ENCODE results near the gene EIF4G2.
"Not testable (repeated sequence)": the region's sequence is repeated elsewhere in the genome, so short reads cannot be mapped to it uniquely, and the experiment has no call there.

Gene EIF4G2

DNA sequence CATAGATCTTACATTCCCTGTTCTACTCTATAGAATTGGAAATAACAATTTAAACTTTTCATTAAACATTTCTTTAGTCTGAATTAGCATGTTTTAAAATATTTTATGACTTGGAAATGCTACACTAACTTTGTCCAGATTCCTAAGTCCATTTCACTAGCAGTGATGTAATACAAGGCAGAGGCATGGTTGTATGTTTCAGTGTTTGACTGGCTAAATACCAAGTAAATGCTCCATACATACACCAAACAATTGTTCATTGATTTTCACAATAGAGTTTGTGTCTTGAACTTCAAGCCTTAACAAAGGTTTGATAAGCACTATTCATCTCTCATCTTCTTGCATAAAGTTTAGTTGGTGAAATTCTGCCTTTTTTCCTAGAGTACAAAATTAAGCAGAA is 35.6 kb upstream of the EIF4G2 start:
- no peak overlapping the region for H3K27ac ChIP-seq (ENCODE audit: poor library complexity, severe bottlenecking)
- H3K4me1 ChIP-seq (ENCODE audit: insufficient read depth, poor library complexity, severe bottlenecking): peaks cover 4% of the 10 kb centered on the region
- H3K4me3 ChIP-seq (ENCODE audit: severe bottlenecking): no peak overlapping the region
- TF ChIP-seq, protein P1, sequence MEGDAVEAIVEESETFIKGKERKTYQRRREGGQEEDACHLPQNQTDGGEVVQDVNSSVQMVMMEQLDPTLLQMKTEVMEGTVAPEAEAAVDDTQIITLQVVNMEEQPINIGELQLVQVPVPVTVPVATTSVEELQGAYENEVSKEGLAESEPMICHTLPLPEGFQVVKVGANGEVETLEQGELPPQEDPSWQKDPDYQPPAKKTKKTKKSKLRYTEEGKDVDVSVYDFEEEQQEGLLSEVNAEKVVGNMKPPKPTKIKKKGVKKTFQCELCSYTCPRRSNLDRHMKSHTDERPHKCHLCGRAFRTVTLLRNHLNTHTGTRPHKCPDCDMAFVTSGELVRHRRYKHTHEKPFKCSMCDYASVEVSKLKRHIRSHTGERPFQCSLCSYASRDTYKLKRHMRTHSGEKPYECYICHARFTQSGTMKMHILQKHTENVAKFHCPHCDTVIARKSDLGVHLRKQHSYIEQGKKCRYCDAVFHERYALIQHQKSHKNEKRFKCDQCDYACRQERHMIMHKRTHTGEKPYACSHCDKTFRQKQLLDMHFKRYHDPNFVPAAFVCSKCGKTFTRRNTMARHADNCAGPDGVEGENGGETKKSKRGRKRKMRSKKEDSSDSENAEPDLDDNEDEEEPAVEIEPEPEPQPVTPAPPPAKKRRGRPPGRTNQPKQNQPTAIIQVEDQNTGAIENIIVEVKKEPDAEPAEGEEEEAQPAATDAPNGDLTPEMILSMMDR (IDR thresholded peaks at IDR 0.05; ENCODE audit: poor library complexity, severe bottlenecking): no peak
- H3K9me3 ChIP-seq (ENCODE audit: severe bottlenecking): no peaks in the 10 kb centered on the region
- ATAC-seq (ENCODE audit: low read depth) (no peak), DNase-seq (ENCODE audit: low spot score) (no peak)
- no peaks in the 10 kb centered on the region for H3K27me3 ChIP-seq (ENCODE audit: insufficient read depth, poor library complexity, severe bottlenecking)
- H3K36me3 ChIP-seq (ENCODE audit: low read depth): no peaks in the 10 kb centered on the region

DNA sequence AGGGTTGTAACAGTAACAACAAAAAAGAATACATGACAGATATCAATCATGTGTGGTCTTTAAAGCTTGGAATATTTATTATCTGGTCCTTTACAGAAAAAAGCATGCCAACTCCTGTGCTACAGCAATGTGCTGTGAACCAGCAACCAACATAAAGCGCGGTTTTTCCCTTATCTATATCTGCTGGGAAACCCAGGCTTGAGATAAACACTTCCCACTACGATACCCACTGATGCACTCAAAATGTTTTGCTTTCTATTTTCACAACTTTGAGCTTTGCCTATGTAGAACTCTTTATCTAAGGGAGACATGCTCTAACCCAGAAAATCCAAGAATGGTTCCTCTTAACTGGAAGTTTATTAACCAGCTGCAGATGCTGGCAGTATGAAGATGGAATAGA is 30.2 kb upstream of the EIF4G2 start:
- Histone ChIP-seq H3K27me3 (ENCODE audit: insufficient read depth, poor library complexity, severe bottlenecking) (no peaks in the 10 kb centered on the region), H3K27ac (ENCODE audit: poor library complexity, severe bottlenecking) (no peak overlapping the region), H3K4me1 (ENCODE audit: insufficient read depth, poor library complexity, severe bottlenecking) (peaks cover 4% of the 10 kb centered on the region), H3K4me3 (ENCODE audit: severe bottlenecking) (no peak overlapping the region), H3K9me3 (ENCODE audit: severe bottlenecking) (no peaks in the 10 kb centered on the region), H3K36me3 (ENCODE audit: low read depth) (no peaks in the 10 kb centered on the region)
- ATAC-seq (ENCODE audit: low read depth) (no peak), DNase-seq (ENCODE audit: low spot score) (no peak)
- TF ChIP-seq, protein P1 (IDR thresholded peaks at IDR 0.05; ENCODE audit: poor library complexity, severe bottlenecking): no peak

DNA sequence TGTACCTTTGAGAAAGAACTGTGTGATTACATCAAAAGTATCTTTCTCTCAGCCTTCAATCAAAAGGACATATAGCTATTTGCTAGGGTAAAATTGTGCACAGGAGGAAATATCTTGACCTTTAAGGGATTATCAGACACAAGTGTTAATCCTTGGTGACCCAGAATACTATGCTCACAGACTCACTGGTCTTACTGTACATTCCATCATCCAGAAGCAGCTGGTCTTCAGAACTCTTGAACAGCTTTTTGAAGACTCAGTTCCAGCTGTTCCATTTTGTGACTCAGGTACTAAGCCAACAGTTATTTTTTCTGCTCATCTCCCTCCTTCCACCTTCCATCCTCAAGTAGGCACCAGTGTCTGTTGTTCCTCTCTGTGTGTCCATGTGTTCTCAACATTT is 29.4 kb upstream of the EIF4G2 start:
- TF ChIP-seq, protein P1 (IDR thresholded peaks at IDR 0.05; ENCODE audit: poor library complexity, severe bottlenecking): no peak
- Histone ChIP-seq H3K4me3 (ENCODE audit: severe bottlenecking) (no peak overlapping the region), H3K36me3 (ENCODE audit: low read depth) (no peaks in the 10 kb centered on the region), H3K27ac (ENCODE audit: poor library complexity, severe bottlenecking) (no peak overlapping the region), H3K4me1 (ENCODE audit: insufficient read depth, poor library complexity, severe bottlenecking) (peaks cover 4% of the 10 kb centered on the region), H3K9me3 (ENCODE audit: severe bottlenecking) (no peaks in the 10 kb centered on the region), H3K27me3 (ENCODE audit: insufficient read depth, poor library complexity, severe bottlenecking) (no peaks in the 10 kb centered on the region)
- DNase-seq (ENCODE audit: low spot score) (no peak), ATAC-seq (ENCODE audit: low read depth) (no peak)

DNA sequence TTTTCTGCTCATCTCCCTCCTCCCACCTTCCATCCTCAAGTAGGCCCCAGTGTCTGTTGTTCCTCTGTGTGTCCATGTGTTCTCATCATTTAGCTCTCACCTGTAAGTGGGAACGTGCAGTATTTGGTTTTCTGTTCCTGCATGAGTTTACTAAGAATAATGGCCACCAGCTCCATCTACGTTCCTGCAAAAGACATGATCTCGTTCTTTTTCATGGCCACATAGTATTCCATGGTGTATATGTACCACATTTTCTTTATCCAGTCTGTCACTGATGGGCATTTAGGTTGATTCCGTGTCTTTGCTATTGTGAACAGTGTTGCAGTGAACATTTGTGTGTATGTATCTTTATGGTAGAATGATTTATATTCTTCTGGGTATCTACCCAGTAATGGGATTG is 28.2 kb upstream of the EIF4G2 start:
- not testable (repeated sequence) for H3K36me3 ChIP-seq (ENCODE audit: low read depth); H3K4me1 ChIP-seq (ENCODE audit: insufficient read depth, poor library complexity, severe bottlenecking); H3K27me3 ChIP-seq (ENCODE audit: insufficient read depth, poor library complexity, severe bottlenecking); H3K9me3 ChIP-seq (ENCODE audit: severe bottlenecking); H3K4me3 ChIP-seq (ENCODE audit: severe bottlenecking); DNase-seq (ENCODE audit: low spot score); ATAC-seq (ENCODE audit: low read depth); H3K27ac ChIP-seq (ENCODE audit: poor library complexity, severe bottlenecking)

DNA sequence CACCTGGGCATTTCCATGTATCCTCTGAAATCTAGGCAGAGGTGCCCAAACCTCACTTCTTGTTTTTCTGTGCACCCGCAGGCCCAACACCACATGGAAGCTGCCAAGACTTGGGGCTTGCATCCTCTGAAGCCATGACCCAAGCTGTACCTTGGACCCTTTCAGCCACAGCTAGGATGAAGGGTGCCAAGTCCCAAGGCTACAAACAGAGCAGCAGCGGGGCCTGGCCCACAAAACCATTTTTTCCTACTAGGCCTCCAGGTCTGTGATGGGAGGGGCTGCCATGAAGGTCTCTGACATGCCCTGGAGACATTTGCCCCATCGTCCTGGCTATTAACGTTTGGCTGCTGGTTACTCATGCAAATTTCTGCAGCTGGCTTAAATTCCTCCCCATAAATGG is 20.4 kb upstream of the EIF4G2 start:
- no peaks in the 10 kb centered on the region for H3K9me3 ChIP-seq (ENCODE audit: severe bottlenecking)
- ATAC-seq (ENCODE audit: low read depth) (no peak), DNase-seq (ENCODE audit: low spot score) (no peak)
- H3K4me3 ChIP-seq (ENCODE audit: severe bottlenecking): no peak overlapping the region
- H3K36me3 ChIP-seq (ENCODE audit: low read depth): no peaks in the 10 kb centered on the region
- TF ChIP-seq, protein P1 (IDR thresholded peaks at IDR 0.05; ENCODE audit: poor library complexity, severe bottlenecking): no peak
- no peak overlapping the region for H3K27ac ChIP-seq (ENCODE audit: poor library complexity, severe bottlenecking)
- no peaks in the 10 kb centered on the region for H3K27me3 ChIP-seq (ENCODE audit: insufficient read depth, poor library complexity, severe bottlenecking)
- no peaks in the 10 kb centered on the region for H3K4me1 ChIP-seq (ENCODE audit: insufficient read depth, poor library complexity, severe bottlenecking)
